Measurements from ENCODE around the gene ATP6V0D1.

GRCh38 chr16:67499106-67499505 is 18.1 kb upstream of the ATP6V0D1 start:
- TF ChIP-seq CTCF (conservative IDR thresholded peaks at IDR 0.05; ENCODE audit: low read depth, low read length) = no peak
- TF ChIP-seq, protein P1, sequence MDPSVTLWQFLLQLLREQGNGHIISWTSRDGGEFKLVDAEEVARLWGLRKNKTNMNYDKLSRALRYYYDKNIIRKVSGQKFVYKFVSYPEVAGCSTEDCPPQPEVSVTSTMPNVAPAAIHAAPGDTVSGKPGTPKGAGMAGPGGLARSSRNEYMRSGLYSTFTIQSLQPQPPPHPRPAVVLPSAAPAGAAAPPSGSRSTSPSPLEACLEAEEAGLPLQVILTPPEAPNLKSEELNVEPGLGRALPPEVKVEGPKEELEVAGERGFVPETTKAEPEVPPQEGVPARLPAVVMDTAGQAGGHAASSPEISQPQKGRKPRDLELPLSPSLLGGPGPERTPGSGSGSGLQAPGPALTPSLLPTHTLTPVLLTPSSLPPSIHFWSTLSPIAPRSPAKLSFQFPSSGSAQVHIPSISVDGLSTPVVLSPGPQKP (IDR thresholded peaks at IDR 0.05; ENCODE audit: borderline replicate concordance, low read depth, low read length) = no peak
- no peak for TF ChIP-seq RCOR1 (IDR thresholded peaks at IDR 0.05; ENCODE audit: insufficient replicate concordance, low read length)
- TF ChIP-seq POLR2A (IDR thresholded peaks at IDR 0.05; ENCODE audit: low read depth, low read length) = no peak
- no peak for TF ChIP-seq CEBPB (IDR thresholded peaks at IDR 0.05; ENCODE audit: low read depth, low read length)
- no peak for TF ChIP-seq SMC3 (IDR thresholded peaks at IDR 0.05; ENCODE audit: low read depth, low read length)
- no peak for TF ChIP-seq USF2 (IDR thresholded peaks at IDR 0.05; ENCODE audit: low read depth, low read length)
